Neural cell (in vitro differentiated cells): ENCODE data around the gene RNF8. TPM values are rescaled to one million over a fixed set of nuclear protein-coding genes. Genes with fewer than 3 reads are reported as not detected.

Experiments used
- H2AFZ ChIP-seq: fragments of 200-600, 300-800 bp; sonication (generic), shearing (Covaris generic); 2 replicates; pipeline ENCODE4 v1.6.0; 2014; ENCODE audit warnings: low read depth, mild to moderate bottlenecking, antibody characterized with exemption, low read length, moderate library complexity
- H3F3A ChIP-seq: fragments of 200-600 bp; shearing (Covaris generic); 2 replicates; pipeline ENCODE4 v1.6.1; 2016; ENCODE audit warnings: mild to moderate bottlenecking, moderate library complexity, mixed read lengths, antibody characterized with exemption, low read length; ENCODE audit not compliant: insufficient read depth, poor library complexity, severe bottlenecking
- H3K27ac ChIP-seq: fragments of 200-600, 300-800 bp; sonication (generic), shearing (Covaris generic); 2 replicates; pipeline ENCODE4 v1.5.1; 2014; ENCODE audit warnings: mild to moderate bottlenecking, low read length, moderate library complexity
- H3K27me3 ChIP-seq: fragments of 300-800, 200-600 bp; sonication (generic), shearing (Covaris generic); 2 replicates; pipeline ENCODE4 v1.6.0; 2014; ENCODE audit warnings: mild to moderate bottlenecking, low read depth, low read length, moderate library complexity; ENCODE audit not compliant: insufficient read depth
- H3K36me3 ChIP-seq: fragments of 300-800, 200-600 bp; sonication (generic), shearing (Covaris generic); 2 replicates; pipeline ENCODE4 v1.5.1; 2014; ENCODE audit warnings: mild to moderate bottlenecking, antibody characterized with exemption, low read length, moderate library complexity; ENCODE audit not compliant: insufficient read depth
- H3K4me2 ChIP-seq: fragments of 300-800, 200-600 bp; sonication (generic), shearing (Covaris generic); 2 replicates; pipeline ENCODE4 v1.6.0; 2014; ENCODE audit warnings: mild to moderate bottlenecking, low read length
- H3K4me3 ChIP-seq: fragments of 300-800, 200-600 bp; sonication (generic), shearing (Covaris generic); 2 replicates; pipeline ENCODE4 v1.5.1; 2014; ENCODE audit warnings: mild to moderate bottlenecking, low read length, moderate library complexity
- H3K79me2 ChIP-seq: fragments of 200-600 bp; shearing (Covaris generic); replicated peaks from 2 replicates; pipeline ENCODE4 v1.6.0; 2014; ENCODE audit warnings: mild to moderate bottlenecking, low read length, moderate library complexity; ENCODE audit not compliant: insufficient read depth
- H3K9ac ChIP-seq: fragments of 300-800, 200-600 bp; sonication (generic), shearing (Covaris generic); 2 replicates; pipeline ENCODE4 v1.6.1; 2016; ENCODE audit warnings: mild to moderate bottlenecking, low read length, mixed read lengths
- H3K9me2 ChIP-seq: fragments of 200-600 bp; shearing (Covaris generic); 2 replicates; pipeline ENCODE4 v1.6.1; 2016; ENCODE audit warnings: mild to moderate bottlenecking, low read length, mixed read lengths; ENCODE audit not compliant: insufficient read depth
- H3K9me3 ChIP-seq: fragments of 200-600, 300-800 bp; sonication (generic), shearing (Covaris generic); 2 replicates; pipeline ENCODE4 v1.6.1; 2016; ENCODE audit warnings: mild to moderate bottlenecking, mixed run types, low read length, moderate library complexity, mixed read lengths
- H4K20me1 ChIP-seq: fragments of 200-600 bp; shearing (Covaris generic); 2 replicates; pipeline ENCODE4 v1.6.1; 2016; ENCODE audit warnings: mild to moderate bottlenecking, mixed run types; ENCODE audit not compliant: insufficient read depth
- CTCF ChIP-seq: fragments of 450-650 bp; IDR thresholded peaks from 2 replicates; pipeline ENCODE4 v1.5.1; 2014; ENCODE audit warnings: antibody characterized with exemption, mild to moderate bottlenecking, moderate library complexity; ENCODE audit not compliant: poor library complexity, severe bottlenecking
- EP300 ChIP-seq: fragments of 450-650 bp; conservative IDR thresholded peaks from 2 replicates; pipeline ENCODE4 v1.6.1; 2014; ENCODE audit warnings: antibody characterized with exemption, mild to moderate bottlenecking, moderate library complexity; ENCODE audit not compliant: poor library complexity, severe bottlenecking
- EZH2 ChIP-seq: fragments of 200-600, 300-800 bp; shearing (Covaris generic), sonication (generic); IDR thresholded peaks from 2 replicates; pipeline ENCODE4 v1.6.1; 2014; ENCODE audit warnings: antibody characterized with exemption, low read length, borderline replicate concordance, mild to moderate bottlenecking; ENCODE audit not compliant: insufficient read depth, poor library complexity, severe bottlenecking
- MXI1 ChIP-seq: fragments of 450-650 bp; conservative IDR thresholded peaks from 2 replicates; pipeline ENCODE4 v1.6.1; 2014; ENCODE audit warnings: antibody characterized with exemption, mild to moderate bottlenecking; ENCODE audit not compliant: poor library complexity, severe bottlenecking
- POLR2AphosphoS5 ChIP-seq: IDR thresholded peaks from 2 replicates; pipeline ENCODE4 v1.6.1; 2012
- RAD21 ChIP-seq: fragments of 450-650 bp; conservative IDR thresholded peaks from 2 replicates; pipeline ENCODE4 v1.6.1; 2014; ENCODE audit warnings: antibody characterized with exemption, mild to moderate bottlenecking, moderate library complexity
- SMC3 ChIP-seq: fragments of 450-650 bp; conservative IDR thresholded peaks from 2 replicates; pipeline ENCODE4 v1.6.1; 2014; ENCODE audit warnings: antibody characterized with exemption, mild to moderate bottlenecking, moderate library complexity; ENCODE audit not compliant: poor library complexity
- TAF1 ChIP-seq: IDR thresholded peaks from 2 replicates; pipeline ENCODE4 v1.6.1; 2012; ENCODE audit warnings: low read depth
- polyA plus RNA-seq: library from polyadenylated mRNA; depleted of rRNA; stranded (reverse); fragments of >200 nt; gene quantifications from 2 replicates; pipeline ENCODE4 v1.2.3, GENCODE V29; 2014
- TF ChIP-seq, protein P1 (sequence below): IDR thresholded peaks from 2 replicates; pipeline ENCODE4 v1.6.1; 2012; ENCODE audit warnings: borderline replicate concordance

The RNF8 gene
- polyA plus RNA-seq, 1 donor from 2014 or later, result 54.0 TPM

GRCh38 chr6:37366910-37367309 lies 13.1 kb downstream of the RNF8 start:
- Histone ChIP-seq H3K9ac (no peak overlapping the region), H3K27ac (no peak overlapping the region), H2AFZ (no peak overlapping the region), H3K9me3 (no peaks in the 10 kb centered on the region), H3K79me2 (no peaks in the 10 kb centered on the region), H3K36me3 (peaks cover 10% of the 10 kb centered on the region), H4K20me1 (no peaks in the 10 kb centered on the region), H3K4me2 (no peak overlapping the region), H3K4me3 (no peak overlapping the region), H3F3A (no peaks in the 10 kb centered on the region), H3K9me2 (no peaks in the 10 kb centered on the region), H3K27me3 (no peaks in the 10 kb centered on the region)
- TF ChIP-seq SMC3 (no peak), TAF1 (no peak), POLR2AphosphoS5 (no peak), EP300 (no peak), EZH2 (no peak), MXI1 (no peak), RAD21 (no peak), CTCF (no peak)
- TF ChIP-seq, protein P1, sequence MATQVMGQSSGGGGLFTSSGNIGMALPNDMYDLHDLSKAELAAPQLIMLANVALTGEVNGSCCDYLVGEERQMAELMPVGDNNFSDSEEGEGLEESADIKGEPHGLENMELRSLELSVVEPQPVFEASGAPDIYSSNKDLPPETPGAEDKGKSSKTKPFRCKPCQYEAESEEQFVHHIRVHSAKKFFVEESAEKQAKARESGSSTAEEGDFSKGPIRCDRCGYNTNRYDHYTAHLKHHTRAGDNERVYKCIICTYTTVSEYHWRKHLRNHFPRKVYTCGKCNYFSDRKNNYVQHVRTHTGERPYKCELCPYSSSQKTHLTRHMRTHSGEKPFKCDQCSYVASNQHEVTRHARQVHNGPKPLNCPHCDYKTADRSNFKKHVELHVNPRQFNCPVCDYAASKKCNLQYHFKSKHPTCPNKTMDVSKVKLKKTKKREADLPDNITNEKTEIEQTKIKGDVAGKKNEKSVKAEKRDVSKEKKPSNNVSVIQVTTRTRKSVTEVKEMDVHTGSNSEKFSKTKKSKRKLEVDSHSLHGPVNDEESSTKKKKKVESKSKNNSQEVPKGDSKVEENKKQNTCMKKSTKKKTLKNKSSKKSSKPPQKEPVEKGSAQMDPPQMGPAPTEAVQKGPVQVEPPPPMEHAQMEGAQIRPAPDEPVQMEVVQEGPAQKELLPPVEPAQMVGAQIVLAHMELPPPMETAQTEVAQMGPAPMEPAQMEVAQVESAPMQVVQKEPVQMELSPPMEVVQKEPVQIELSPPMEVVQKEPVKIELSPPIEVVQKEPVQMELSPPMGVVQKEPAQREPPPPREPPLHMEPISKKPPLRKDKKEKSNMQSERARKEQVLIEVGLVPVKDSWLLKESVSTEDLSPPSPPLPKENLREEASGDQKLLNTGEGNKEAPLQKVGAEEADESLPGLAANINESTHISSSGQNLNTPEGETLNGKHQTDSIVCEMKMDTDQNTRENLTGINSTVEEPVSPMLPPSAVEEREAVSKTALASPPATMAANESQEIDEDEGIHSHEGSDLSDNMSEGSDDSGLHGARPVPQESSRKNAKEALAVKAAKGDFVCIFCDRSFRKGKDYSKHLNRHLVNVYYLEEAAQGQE, result no peak

GRCh38 chr6:37368961-37369320 lies 15.2 kb downstream of the RNF8 start:
- H3F3A ChIP-seq, result no peaks in the 10 kb centered on the region
- no peak overlapping the region for H3K27ac ChIP-seq
- H4K20me1 ChIP-seq, result no peaks in the 10 kb centered on the region
- no peaks in the 10 kb centered on the region for H3K27me3 ChIP-seq
- H3K4me3 ChIP-seq, result no peak overlapping the region
- H2AFZ ChIP-seq, result no peak overlapping the region
- peaks cover 5% of the 10 kb centered on the region for H3K36me3 ChIP-seq
- H3K9ac ChIP-seq, result no peak overlapping the region
- H3K9me2 ChIP-seq, result no peaks in the 10 kb centered on the region
- TF ChIP-seq MXI1 (no peak), CTCF (no peak), TAF1 (no peak), SMC3 (no peak)
- no peaks in the 10 kb centered on the region for H3K79me2 ChIP-seq
- H3K9me3 ChIP-seq, result no peaks in the 10 kb centered on the region
- no peak overlapping the region for H3K4me2 ChIP-seq
